Measurements from ENCODE around the gene TGFB1I1.
"Not testable (repeated sequence)": the region's sequence is repeated elsewhere in the genome, so short reads cannot be mapped to it uniquely, and the experiment has no call there.

The TGFB1I1 gene

GRCh38 chr16:31523768-31524167 lies 51.8 kb downstream of the TGFB1I1 start:
- DNase-seq, result not testable (repeated sequence)

- DNase-seq, result no peak
These were observed 53.2 kb downstream of the TGFB1I1 start for GRCh38 chr16:31525113-31525512.

Measured in activated naive CD4-positive, alpha-beta T cell treated with anti-CD3 and anti-CD28 coated beads, Interleukin-2, amount 50 U/mL, for 16 hours (primary cell).